Duodenal mucosa (tissue), 2 donors: ENCODE data around the gene NAT10.

Experiments
- H3K27ac ChIP-seq: one replicate; pipeline ENCODE4 v1.7.0; 2013; ENCODE audit warnings: low read depth, low read length
- H3K27me3 ChIP-seq, 2 donors: one replicate each; pipeline ENCODE4 v1.7.0; 2013; ENCODE audit warnings: low read length in 2 of 2, control low read depth in 1 of 2; ENCODE audit not compliant: insufficient read depth in 2 of 2, control insufficient read depth in 1 of 2
- H3K36me3 ChIP-seq, 2 donors: one replicate each; pipeline ENCODE4 v1.7.0; 2013; ENCODE audit warnings: low read length in 2 of 2, control low read depth in 1 of 2; ENCODE audit not compliant: insufficient read depth in 2 of 2, control insufficient read depth in 1 of 2
- H3K4me1 ChIP-seq, 2 donors: one replicate each; pipeline ENCODE4 v1.7.0; 2013; ENCODE audit warnings: low read length in 2 of 2, control low read depth in 1 of 2; ENCODE audit not compliant: insufficient read depth in 2 of 2, control insufficient read depth in 1 of 2
- H3K4me3 ChIP-seq, 2 donors: one replicate each; pipeline ENCODE4 v1.7.0; 2013; ENCODE audit warnings: low read length in 2 of 2, low read depth in 1 of 2
- H3K9ac ChIP-seq, 2 donors: one replicate each; pipeline ENCODE4 v1.7.0; 2013; ENCODE audit warnings: low read length in 2 of 2, low read depth in 1 of 2
- H3K9me3 ChIP-seq, 2 donors: one replicate each; pipeline ENCODE4 v1.7.0; 2013; ENCODE audit warnings: low read length in 2 of 2, control low read depth in 1 of 2; ENCODE audit not compliant: control insufficient read depth in 1 of 2

The NAT10 gene

GRCh38 chr11:34165121-34165520 lies 59.7 kb downstream of the NAT10 start:
- H3K4me1 ChIP-seq: no peaks in the 10 kb centered on the region
- H3K4me3 ChIP-seq: no peak overlapping the region
- H3K9me3 ChIP-seq: no peaks in the 10 kb centered on the region
- no peak overlapping the region for H3K27ac ChIP-seq
- peaks cover 5 to 21% of the 10 kb centered on the region in 2 donors for H3K36me3 ChIP-seq
- no peak overlapping the region for H3K9ac ChIP-seq
- H3K27me3 ChIP-seq: no peaks in the 10 kb centered on the region

- Histone ChIP-seq H3K9ac (no peak overlapping the region), H3K27me3 (no peaks in the 10 kb centered on the region), H3K27ac (no peak overlapping the region), H3K9me3 (no peaks in the 10 kb centered on the region), H3K4me3 (no peak overlapping the region), H3K36me3 (peaks cover 5 to 19% of the 10 kb centered on the region in 2 donors), H3K4me1 (no peaks in the 10 kb centered on the region)
Observed at GRCh38 chr11:34165786-34166555, 60.5 kb downstream of the NAT10 start.

- H3K36me3 ChIP-seq: peaks cover 5 to 15% of the 10 kb centered on the region in 2 donors
- H3K4me1 ChIP-seq: no peaks in the 10 kb centered on the region
- H3K27me3 ChIP-seq: no peaks in the 10 kb centered on the region
- H3K9me3 ChIP-seq: no peaks in the 10 kb centered on the region
- H3K27ac ChIP-seq: no peak overlapping the region
- no peak overlapping the region for H3K9ac ChIP-seq
- H3K4me3 ChIP-seq: no peak overlapping the region
Observed at GRCh38 chr11:34166806-34167740, 61.6 kb downstream of the NAT10 start.

- Histone ChIP-seq H3K27ac (no peak overlapping the region), H3K4me3 (no peak overlapping the region), H3K36me3 (peaks cover 5 to 8% of the 10 kb centered on the region in 2 donors), H3K9ac (no peak overlapping the region), H3K4me1 (no peaks in the 10 kb centered on the region), H3K27me3 (no peaks in the 10 kb centered on the region), H3K9me3 (no peaks in the 10 kb centered on the region)
Observed at GRCh38 chr11:34167961-34168360, 62.5 kb downstream of the NAT10 start.

- Histone ChIP-seq H3K9me3 (no peaks in the 10 kb centered on the region), H3K27ac (no peak overlapping the region), H3K4me1 (no peaks in the 10 kb centered on the region), H3K9ac (no peak overlapping the region), H3K4me3 (no peak overlapping the region), H3K27me3 (no peaks in the 10 kb centered on the region), H3K36me3 (peaks cover 5 to 8% of the 10 kb centered on the region in 2 donors)
Observed at GRCh38 chr11:34168642-34169420, 63.4 kb downstream of the NAT10 start.

- Histone ChIP-seq H3K4me3 (no peak overlapping the region), H3K27me3 (no peaks in the 10 kb centered on the region), H3K36me3 (peaks cover 5 to 8% of the 10 kb centered on the region in 2 donors), H3K9me3 (no peaks in the 10 kb centered on the region), H3K4me1 (peaks cover 0 to 3% of the 10 kb centered on the region in 2 donors), H3K9ac (no peak overlapping the region), H3K27ac (no peak overlapping the region)
Observed at GRCh38 chr11:34169686-34170085, 64.3 kb downstream of the NAT10 start.

GRCh38 chr11:34173050-34173449 lies 67.6 kb downstream of the NAT10 start:
- Histone ChIP-seq H3K36me3 (no peaks in the 10 kb centered on the region), H3K4me3 (no peak overlapping the region), H3K4me1 (peaks cover 7 to 8% of the 10 kb centered on the region in 2 donors), H3K9me3 (no peaks in the 10 kb centered on the region), H3K27ac (no peak overlapping the region), H3K27me3 (no peaks in the 10 kb centered on the region), H3K9ac (no peak overlapping the region)

GRCh38 chr11:34174412-34175041 lies 69.1 kb downstream of the NAT10 start:
- peaks cover 7 to 8% of the 10 kb centered on the region in 2 donors for H3K4me1 ChIP-seq
- no peaks in the 10 kb centered on the region for H3K36me3 ChIP-seq
- H3K27ac ChIP-seq: no peak overlapping the region
- no peaks in the 10 kb centered on the region for H3K9me3 ChIP-seq
- H3K4me3 ChIP-seq: peak overlapping the region; percentile 35 to 51
- H3K27me3 ChIP-seq: no peaks in the 10 kb centered on the region
- H3K9ac ChIP-seq: no peak overlapping the region

- Histone ChIP-seq H3K4me1 (peaks cover 7 to 8% of the 10 kb centered on the region in 2 donors), H3K4me3 (no peak overlapping the region), H3K27me3 (no peaks in the 10 kb centered on the region), H3K27ac (no peak overlapping the region), H3K9me3 (no peaks in the 10 kb centered on the region), H3K36me3 (no peaks in the 10 kb centered on the region), H3K9ac (no peak overlapping the region)
Observed at GRCh38 chr11:34175284-34176019, 70.0 kb downstream of the NAT10 start.
